Prostate gland (tissue), 2 donors: ENCODE results near the gene PPL.

Experiments used
- POLR2A ChIP-seq: fragments of 450-650 bp; IDR thresholded peaks from one replicate; pipeline ENCODE4 v1.6.1; 2016; ENCODE audit warnings: antibody characterized with exemption, mild to moderate bottlenecking
- POLR2AphosphoS5 ChIP-seq: sonication (generic); formaldehyde crosslinking; IDR thresholded peaks from one replicate; pipeline ENCODE4 v1.6.1; 2017; ENCODE audit warnings: antibody characterized with exemption
- TF ChIP-seq, protein P1 (sequence below), 4 experiments: fragments of 200-600 bp in 2 of 4; fragments of 450-650 bp in 2 of 4; sonication (generic) in 2 of 4; IDR thresholded peaks; 1 replicate in 3 of 4; 2 replicates in 1 of 4; pipeline ENCODE4 v1.5.1; 2016 to 2019; ENCODE audit warnings: antibody characterized with exemption in 4 of 4, mild to moderate bottlenecking in 2 of 4, moderate library complexity in 2 of 4

- no peak for TF ChIP-seq POLR2AphosphoS5
- no peak for TF ChIP-seq POLR2A
- TF ChIP-seq, protein P1, sequence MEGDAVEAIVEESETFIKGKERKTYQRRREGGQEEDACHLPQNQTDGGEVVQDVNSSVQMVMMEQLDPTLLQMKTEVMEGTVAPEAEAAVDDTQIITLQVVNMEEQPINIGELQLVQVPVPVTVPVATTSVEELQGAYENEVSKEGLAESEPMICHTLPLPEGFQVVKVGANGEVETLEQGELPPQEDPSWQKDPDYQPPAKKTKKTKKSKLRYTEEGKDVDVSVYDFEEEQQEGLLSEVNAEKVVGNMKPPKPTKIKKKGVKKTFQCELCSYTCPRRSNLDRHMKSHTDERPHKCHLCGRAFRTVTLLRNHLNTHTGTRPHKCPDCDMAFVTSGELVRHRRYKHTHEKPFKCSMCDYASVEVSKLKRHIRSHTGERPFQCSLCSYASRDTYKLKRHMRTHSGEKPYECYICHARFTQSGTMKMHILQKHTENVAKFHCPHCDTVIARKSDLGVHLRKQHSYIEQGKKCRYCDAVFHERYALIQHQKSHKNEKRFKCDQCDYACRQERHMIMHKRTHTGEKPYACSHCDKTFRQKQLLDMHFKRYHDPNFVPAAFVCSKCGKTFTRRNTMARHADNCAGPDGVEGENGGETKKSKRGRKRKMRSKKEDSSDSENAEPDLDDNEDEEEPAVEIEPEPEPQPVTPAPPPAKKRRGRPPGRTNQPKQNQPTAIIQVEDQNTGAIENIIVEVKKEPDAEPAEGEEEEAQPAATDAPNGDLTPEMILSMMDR (IDR thresholded peaks at IDR 0.05), result no peak
Observed at GRCh38 chr16:4928227-4928626, 8.7 kb downstream of the PPL start.
